ENCODE data around the gene OR6M1.

Gene OR6M1

GRCh38 chr11:123775289-123775688 lies 30.9 kb downstream of the OR6M1 start:
- DNase-seq: no peak

GRCh38 chr11:123773959-123774358 lies 32.2 kb downstream of the OR6M1 start:
- DNase-seq: no peak

GRCh38 chr11:123773026-123773425 lies 33.1 kb downstream of the OR6M1 start:
- DNase-seq: no peak

- no peak for DNase-seq
Observed at GRCh38 chr11:123771664-123772063, 34.5 kb downstream of the OR6M1 start.

- DNase-seq: no peak
Observed at GRCh38 chr11:123770712-123771111, 35.4 kb downstream of the OR6M1 start.

GRCh38 chr11:123765601-123766000 lies 40.5 kb downstream of the OR6M1 start:
- DNase-seq: no peak

GRCh38 chr11:123762422-123762821 lies 43.7 kb downstream of the OR6M1 start:
- DNase-seq: no peak

- DNase-seq: no peak
Observed at GRCh38 chr11:123760894-123761293, 45.3 kb downstream of the OR6M1 start.

- DNase-seq: no peak
Observed at GRCh38 chr11:123757976-123758375, 48.2 kb downstream of the OR6M1 start.

- DNase-seq: no peak
Observed at GRCh38 chr11:123755813-123756212, 50.3 kb downstream of the OR6M1 start.
